Inflammatory macrophage treated with lipopolysaccharide for 1 hour (primary cell): Measurements from ENCODE around the gene ASXL2.
"Not testable (repeated sequence)": the region's sequence is repeated elsewhere in the genome, so short reads cannot be mapped to it uniquely, and the experiment has no call there.

Experiments
- DNase-seq, 2 donors: peaks; one replicate each; pipeline ENCODE4 v3.0.0-alpha.2; 2020 to 2022

ASXL2 gene

DNA sequence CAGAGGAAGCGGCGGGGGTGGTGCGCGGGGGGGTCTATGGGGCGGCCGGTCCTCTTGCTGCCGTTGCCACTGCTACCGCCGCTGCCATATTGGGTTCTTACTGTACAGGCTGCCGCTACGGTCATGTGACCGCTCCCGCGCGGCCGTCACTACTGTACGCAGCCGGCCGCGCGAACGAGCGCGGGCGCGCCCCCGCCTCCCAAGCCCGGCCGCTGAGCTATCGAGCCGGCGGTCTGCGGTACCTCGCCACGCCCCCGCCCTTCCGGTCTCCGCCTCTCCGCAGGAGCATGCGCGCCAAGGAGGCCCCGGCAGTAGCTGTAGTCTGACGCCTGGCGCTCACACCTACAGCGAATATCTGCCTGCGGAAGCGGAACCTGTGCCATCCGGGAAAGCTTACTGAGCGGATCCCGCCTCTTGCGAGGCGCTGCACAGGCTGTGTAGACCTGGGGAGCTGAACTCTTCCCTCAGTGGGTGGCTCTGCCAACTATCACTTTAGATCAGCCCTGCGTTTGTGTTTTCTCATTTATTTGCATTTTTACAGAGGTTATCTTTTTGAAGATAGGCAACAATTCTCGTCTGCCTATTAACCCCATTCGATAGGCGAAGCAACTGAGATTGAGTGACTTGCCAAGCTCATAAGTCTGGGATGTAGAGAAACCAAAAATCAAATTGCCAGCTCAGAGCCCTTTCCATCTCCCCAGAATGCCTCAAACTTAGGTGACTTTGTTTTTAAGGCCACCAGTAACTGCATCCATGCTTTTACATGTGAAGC, at the start of gene ASXL2:
Gene ASXL2, minus strand, starts transcription at position 127 of the 772 bp plus-strand sequence. CDS start 265 bp downstream, outside the sequence.
- DNase-seq = peak; percentile 96 to 97

GRCh38 chr2:25926984-25927756, 48.9 kb upstream of the ASXL2 start:
- DNase-seq = peak; percentile 37 to 47

DNA sequence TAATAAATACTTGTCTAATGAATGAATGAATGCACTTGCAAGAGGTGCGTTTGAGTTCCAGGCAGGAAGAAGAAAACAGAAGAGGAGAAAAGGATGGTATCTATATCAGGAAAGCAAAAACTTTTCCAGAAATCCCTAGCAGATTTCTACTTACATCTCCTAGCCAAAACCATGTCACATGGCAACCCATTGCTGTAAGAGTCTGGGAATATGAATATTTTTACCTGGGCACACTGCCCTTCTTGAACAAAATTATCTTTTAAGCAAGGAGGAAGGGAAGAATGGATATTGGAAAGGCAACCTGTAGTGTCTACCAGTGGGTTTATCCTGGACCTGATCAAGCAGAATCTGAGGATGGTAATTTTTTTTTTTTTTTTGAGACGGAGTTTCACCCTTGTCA, 44.2 kb upstream of the ASXL2 start:
- DNase-seq = no peak

GRCh38 chr2:25920786-25921415, 42.6 kb upstream of the ASXL2 start:
- no peak for DNase-seq

DNA sequence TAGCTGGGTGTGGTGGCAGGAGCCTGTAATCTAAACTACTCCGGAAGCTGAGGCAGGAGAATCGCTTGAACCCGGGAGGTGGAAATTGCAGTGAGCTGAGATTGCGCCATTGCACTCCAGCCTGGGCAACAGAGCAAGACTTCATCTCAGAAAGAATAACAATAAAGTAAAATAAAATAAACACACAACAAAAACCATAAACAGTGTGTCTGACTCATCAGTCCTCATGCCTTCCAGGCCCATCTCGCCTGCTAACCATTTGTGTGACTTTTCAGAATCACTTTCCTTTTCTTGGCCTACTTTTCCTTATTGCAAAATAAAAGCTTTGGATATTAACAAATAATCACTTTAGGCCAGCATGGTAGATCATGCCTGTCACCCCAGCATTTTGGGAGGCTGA, 42.0 kb upstream of the ASXL2 start:
- DNase-seq = peak in 1 of 2 donors; percentile 8

GRCh38 chr2:25917832-25918231, 39.5 kb upstream of the ASXL2 start:
- DNase-seq = no peak

- DNase-seq = not testable (repeated sequence)
These were observed 39.1 kb upstream of the ASXL2 start for GRCh38 chr2:25917411-25917810.

GRCh38 chr2:25915944-25916772, 37.9 kb upstream of the ASXL2 start:
- DNase-seq = not testable (repeated sequence)

DNA sequence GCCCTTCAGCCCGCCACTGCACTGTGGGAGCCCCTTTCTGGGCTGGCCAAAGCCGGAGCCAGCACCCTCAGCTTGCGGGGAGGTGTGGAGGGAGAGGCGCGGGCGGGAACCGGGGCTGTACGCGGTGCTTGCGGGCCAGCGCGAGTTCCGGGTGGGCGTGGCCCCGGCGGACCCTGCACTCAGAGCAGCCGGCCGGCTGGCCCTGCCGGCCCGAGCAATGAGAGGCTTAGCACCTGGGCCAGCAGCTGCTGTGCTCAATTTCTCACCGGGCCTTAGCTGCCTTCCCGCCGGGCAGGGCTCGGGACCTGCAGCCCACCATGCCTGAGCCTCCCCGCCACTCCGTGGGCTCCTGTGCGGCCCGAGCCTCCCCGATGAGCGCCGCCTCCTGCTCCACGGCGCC, 37.1 kb upstream of the ASXL2 start:
- DNase-seq = not testable (repeated sequence)

GRCh38 chr2:25913696-25913973, 35.3 kb upstream of the ASXL2 start:
- not testable (repeated sequence) for DNase-seq

DNA sequence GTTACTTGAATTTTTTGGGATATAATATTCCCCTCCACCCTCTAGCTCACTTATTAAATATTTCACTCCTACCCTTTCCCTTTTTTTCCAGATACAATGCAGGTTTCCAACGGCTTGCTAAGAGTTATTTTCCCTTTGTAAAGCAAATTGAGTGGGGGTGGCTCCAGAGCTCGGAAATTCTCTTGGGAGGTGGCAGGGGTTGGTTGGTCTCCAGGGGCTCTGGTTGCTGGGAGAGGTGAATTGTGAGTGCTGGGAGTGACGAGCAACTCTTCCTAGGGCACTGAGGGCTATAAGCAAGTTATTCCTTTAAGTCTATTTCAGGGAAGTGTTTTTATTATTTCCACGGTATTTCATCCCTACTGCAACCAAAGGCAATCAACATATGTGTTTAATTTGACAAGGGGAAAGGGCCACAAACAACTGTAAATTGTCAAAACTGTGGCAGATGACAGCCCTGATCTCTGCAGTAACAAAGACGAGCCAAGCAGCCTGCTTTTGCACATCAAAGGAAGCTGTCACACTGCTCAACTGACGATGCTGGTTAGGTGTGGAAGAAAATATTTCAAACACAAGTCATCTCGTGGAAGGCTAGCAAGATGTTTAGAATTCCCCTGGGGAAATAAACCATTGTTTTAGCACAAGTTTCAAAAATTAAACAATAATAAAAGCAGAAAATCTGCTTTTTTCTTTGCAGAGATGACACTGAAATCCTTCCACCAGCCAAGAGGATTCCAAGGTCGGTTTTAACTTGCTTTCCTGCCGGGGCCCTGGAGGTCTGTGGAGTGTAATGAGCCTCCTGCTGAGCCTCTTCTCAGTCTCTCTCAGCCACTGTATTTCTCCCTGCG, 34.8 kb upstream of the ASXL2 start:
- DNase-seq = no peak

GRCh38 chr2:25909574-25909973, 31.3 kb upstream of the ASXL2 start:
- not testable (repeated sequence) for DNase-seq

- no peak for DNase-seq
These were observed 26.8 kb upstream of the ASXL2 start for GRCh38 chr2:25905126-25905525.

GRCh38 chr2:25903216-25903776, 25.0 kb upstream of the ASXL2 start:
- DNase-seq = no peak

- peak; percentile 56 to 71 for DNase-seq
These were observed 21.2 kb upstream of the ASXL2 start for GRCh38 chr2:25899404-25899970.

DNA sequence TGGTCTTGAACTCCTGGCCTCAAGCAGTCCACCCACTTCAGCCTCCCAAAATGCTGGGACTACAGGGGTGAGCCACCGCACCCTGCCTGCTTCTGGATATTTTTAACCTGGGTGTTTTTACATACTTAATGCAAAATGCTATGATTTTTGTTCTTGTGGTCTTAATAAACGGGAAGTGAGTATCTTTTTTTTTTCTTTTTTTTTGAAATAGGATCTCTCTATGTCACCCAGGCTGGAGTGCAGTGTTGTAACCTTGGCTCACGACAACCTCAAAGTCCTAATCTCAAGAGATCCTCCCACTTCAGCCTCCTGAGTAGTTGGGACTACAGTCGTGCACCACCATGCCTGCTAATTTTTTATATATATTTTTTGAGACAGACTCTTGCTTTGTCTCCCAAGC, 19.2 kb upstream of the ASXL2 start:
- DNase-seq = peak; percentile 48 to 62

GRCh38 chr2:25896308-25896707, 18.0 kb upstream of the ASXL2 start:
- DNase-seq = not testable (repeated sequence)

- no peak for DNase-seq
These were observed 17.3 kb upstream of the ASXL2 start for GRCh38 chr2:25895610-25896009.

DNA sequence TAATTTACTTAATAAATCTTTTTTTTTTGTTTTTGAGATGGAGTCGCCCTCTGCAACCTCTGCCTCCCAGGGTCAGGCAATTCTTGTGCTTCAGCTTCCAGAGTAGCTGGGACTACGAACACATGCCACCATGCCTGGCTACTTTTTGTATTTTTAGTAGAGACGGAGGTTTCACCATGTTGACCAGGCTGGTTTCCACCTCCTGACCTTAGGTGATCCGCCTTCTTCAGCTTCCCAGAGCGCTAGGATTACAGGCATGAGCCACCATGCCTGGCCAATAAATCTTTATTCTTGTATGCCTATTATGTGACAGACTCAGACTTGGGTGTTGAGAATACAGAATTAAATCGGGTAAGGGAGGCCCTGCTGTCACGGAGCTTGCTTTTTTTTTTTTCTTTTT, 16.7 kb upstream of the ASXL2 start:
- no peak for DNase-seq

- DNase-seq = no peak
These were observed 16.0 kb upstream of the ASXL2 start for GRCh38 chr2:25894135-25894830.

DNA sequence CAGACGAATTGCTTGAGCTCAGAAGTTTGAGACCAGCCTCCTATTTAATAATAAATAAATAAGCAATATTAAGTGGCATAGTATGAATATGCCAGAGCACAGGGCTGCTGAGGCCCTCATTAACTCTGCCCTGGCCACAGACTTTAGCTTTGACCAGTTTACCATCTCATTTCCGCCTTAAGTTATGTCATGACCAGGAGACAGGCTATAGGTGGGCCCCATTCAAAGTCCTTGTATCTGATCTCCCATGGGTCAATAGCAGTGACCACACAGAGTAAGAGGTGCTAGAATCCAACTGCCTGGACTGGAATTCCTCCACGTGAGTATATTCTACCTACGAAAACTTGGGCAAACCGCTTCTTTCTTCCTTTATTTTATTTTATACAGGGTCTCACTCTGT, 13.4 kb upstream of the ASXL2 start:
- no peak for DNase-seq
